Gastroesophageal sphincter (tissue), 4 donors: ENCODE data around the gene SOST. TPM values are rescaled to one million over a fixed set of nuclear protein-coding genes. Genes with fewer than 3 reads are reported as not detected.

Source experiments
- ATAC-seq: fragments of 150-250 bp; one replicate; pipeline ENCODE4 v1.9.1; 2016; ENCODE audit warnings: mild to moderate bottlenecking, moderate library complexity
- H3K27ac ChIP-seq, 4 donors: fragments of 200-600 bp; sonication (generic) in 3 of 4; 1 replicate in 3 of 4; 2 replicates in 1 of 4; pipeline ENCODE4 v1.5.1; 2016 to 2019
- H3K27me3 ChIP-seq: fragments of 200-600 bp; sonication (generic); one replicate; pipeline ENCODE4 v1.5.1; 2019
- H3K36me3 ChIP-seq, 2 donors: fragments of 200-600 bp; sonication (generic); one replicate each; pipeline ENCODE4 v1.5.1; 2019; ENCODE audit warnings: control low read depth in 1 of 2
- H3K4me1 ChIP-seq, 3 donors: fragments of 200-600 bp; sonication (generic); 1 replicate in 2 of 3; 2 replicates in 1 of 3; pipeline ENCODE4 v1.5.1; 2016 to 2019; ENCODE audit warnings: control low read depth in 2 of 3
- H3K4me3 ChIP-seq, 2 donors: fragments of 200-600 bp; sonication (generic); one replicate each; pipeline ENCODE4 v1.5.1; 2019; ENCODE audit warnings: mild to moderate bottlenecking in 1 of 2, moderate library complexity in 1 of 2
- H3K9me3 ChIP-seq, 3 donors: fragments of 200-600 bp; sonication (generic); one replicate each; pipeline ENCODE4 v1.5.1; 2017 to 2019; ENCODE audit warnings: control low read depth in 2 of 3
- CTCF ChIP-seq, 4 experiments: fragments of 200-600 bp in 2 of 4; fragments of 450-650 bp in 2 of 4; sonication (generic) in 1 of 4; IDR thresholded peaks; one replicate each; pipeline ENCODE4 v1.5.1; 2017 to 2019; ENCODE audit warnings: antibody characterized with exemption in 4 of 4, mild to moderate bottlenecking in 2 of 4, moderate library complexity in 2 of 4
- EP300 ChIP-seq: sonication (generic); formaldehyde crosslinking; IDR thresholded peaks from one replicate; pipeline ENCODE4 v1.6.1; 2017; ENCODE audit warnings: antibody characterized with exemption, mild to moderate bottlenecking
- POLR2A ChIP-seq, 2 donors: fragments of 450-650 bp; IDR thresholded peaks; one replicate each; pipeline ENCODE4 v1.6.1; 2017; ENCODE audit warnings: antibody characterized with exemption in 2 of 2, mild to moderate bottlenecking in 2 of 2, moderate library complexity in 1 of 2
- POLR2AphosphoS5 ChIP-seq: sonication (generic); formaldehyde crosslinking; IDR thresholded peaks from one replicate; pipeline ENCODE4 v1.6.1; 2017; ENCODE audit warnings: antibody characterized with exemption
- WGBS, 2 donors: methylation state at CpG; one replicate each; pipeline ENCODE4 v1.1.5; 2018; ENCODE audit warnings: low coverage in 1 of 2; 5-methylcytosine and 5-hydroxymethylcytosine counted together
- total RNA-seq, 4 donors: library from RNA; depleted of rRNA; stranded (reverse); fragments of >200 nt; gene quantifications; one replicate each; pipeline ENCODE4 v1.1.0, GENCODE V29; 2016

Gene SOST
- total RNA-seq, 4 donors from 2014 or later = 0.27 TPM; not detected in 3

- H3K9me3 ChIP-seq = no peaks in the 10 kb centered on the region
- no peak overlapping the region for H3K4me3 ChIP-seq
- H3K4me1 ChIP-seq = no peaks in the 10 kb centered on the region
- peak; percentile 31 for ATAC-seq
- WGBS, 2 donors = 42 to 48% methylated on average over 4 of the region's 5 CpGs
- TF ChIP-seq POLR2AphosphoS5 (no peak), POLR2A (IDR thresholded peaks at IDR 0.05) (no peak)
- H3K36me3 ChIP-seq = no peaks in the 10 kb centered on the region
- H3K27me3 ChIP-seq = no peaks in the 10 kb centered on the region
- H3K27ac ChIP-seq = no peak overlapping the region
These were observed 24.2 kb downstream of the SOST start for GRCh38 chr17:43734376-43734775.

DNA sequence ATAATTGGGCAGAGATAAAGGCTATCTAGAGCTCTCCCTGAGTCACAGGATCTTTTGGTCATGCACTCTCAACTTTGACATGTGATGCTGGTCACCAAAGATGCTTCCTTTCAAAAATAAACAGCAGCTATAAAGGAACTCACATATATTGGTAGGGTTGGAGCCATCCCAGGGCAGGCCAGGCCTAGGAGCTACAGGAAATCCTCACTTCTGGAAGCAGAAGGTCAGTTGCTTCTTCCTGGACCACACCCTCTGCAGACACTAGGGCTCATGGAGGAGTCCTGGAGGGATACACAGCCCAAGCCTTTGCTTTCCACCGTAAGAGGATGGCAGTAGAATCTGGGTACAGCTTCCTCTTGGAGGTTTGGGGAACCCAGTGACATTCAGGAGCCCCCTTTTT, 24.6 kb downstream of the SOST start:
- Histone ChIP-seq H3K4me3 (no peak overlapping the region), H3K36me3 (no peaks in the 10 kb centered on the region), H3K4me1 (no peaks in the 10 kb centered on the region), H3K27ac (no peak overlapping the region), H3K27me3 (no peaks in the 10 kb centered on the region), H3K9me3 (no peaks in the 10 kb centered on the region)
- no peak for ATAC-seq
- 40% methylated on average over 1 of the region's 1 CpG; no CpG with 5 or more reads in 1 of the 2 donors for WGBS, 2 donors
- no peak for TF ChIP-seq EP300
- TF ChIP-seq POLR2A (IDR thresholded peaks at IDR 0.05) = no peak
- TF ChIP-seq CTCF (IDR thresholded peaks at IDR 0.05) = no peak
- TF ChIP-seq POLR2AphosphoS5 = no peak

DNA sequence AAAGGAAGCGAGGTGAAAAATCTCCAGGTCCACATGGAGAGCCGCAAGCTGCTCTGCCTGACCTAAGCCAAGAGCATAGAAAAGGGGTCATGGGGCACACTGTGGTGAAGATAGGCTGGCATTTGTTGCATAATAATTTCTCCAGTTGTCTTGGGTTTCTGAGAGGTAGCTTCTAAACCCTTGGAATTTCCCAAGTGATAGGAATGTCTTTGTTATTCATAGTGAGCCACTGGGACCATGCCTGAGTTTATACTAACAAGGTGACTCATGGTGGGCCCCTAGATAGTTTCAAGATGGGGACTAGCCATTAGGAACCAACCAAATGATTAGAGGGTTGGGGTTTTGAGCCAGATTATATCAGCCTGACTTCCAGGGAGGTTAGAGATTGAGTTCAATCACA, 25.6 kb downstream of the SOST start:
- no peak for ATAC-seq
- Histone ChIP-seq H3K27ac (no peak overlapping the region), H3K27me3 (no peaks in the 10 kb centered on the region), H3K36me3 (no peaks in the 10 kb centered on the region), H3K9me3 (no peaks in the 10 kb centered on the region), H3K4me1 (no peaks in the 10 kb centered on the region), H3K4me3 (no peak overlapping the region)
- no peak for TF ChIP-seq EP300
- no peak for TF ChIP-seq POLR2A (IDR thresholded peaks at IDR 0.05)
- no peak for TF ChIP-seq CTCF (IDR thresholded peaks at IDR 0.05)
- TF ChIP-seq POLR2AphosphoS5 = no peak
- 94 to 100% methylated on average over 1 to 2 of the region's 2 CpGs for WGBS, 2 donors

DNA sequence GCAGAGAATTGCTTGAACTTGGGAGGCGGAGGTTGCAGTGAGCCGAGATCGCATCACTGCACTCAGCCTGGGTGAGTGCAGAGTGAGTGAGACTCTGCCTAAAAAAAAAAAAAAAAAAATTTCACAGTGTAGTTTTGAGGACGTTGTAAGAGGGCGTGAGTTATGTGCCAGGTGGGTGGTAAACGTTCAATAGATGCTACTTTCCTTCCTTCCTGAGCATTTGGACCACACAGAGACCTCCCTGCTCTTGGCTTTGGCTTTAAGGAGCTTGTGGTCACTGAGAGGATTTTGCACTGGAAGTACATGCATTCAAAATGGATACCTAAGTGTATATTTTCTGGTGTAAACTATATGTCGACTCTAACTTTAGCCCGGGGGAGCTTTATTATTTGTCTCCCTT, 30.5 kb downstream of the SOST start:
- Histone ChIP-seq H3K4me1 (no peaks in the 10 kb centered on the region), H3K27me3 (no peaks in the 10 kb centered on the region), H3K36me3 (no peaks in the 10 kb centered on the region), H3K4me3 (no peak overlapping the region), H3K27ac (no peak overlapping the region), H3K9me3 (no peaks in the 10 kb centered on the region)
- TF ChIP-seq CTCF (IDR thresholded peaks at IDR 0.05) (no peak), POLR2AphosphoS5 (no peak), POLR2A (IDR thresholded peaks at IDR 0.05) (no peak), EP300 (no peak)
- no peak for ATAC-seq
- WGBS, 2 donors = 60 to 65% methylated on average over 6 to 7 of the region's 8 CpGs

DNA sequence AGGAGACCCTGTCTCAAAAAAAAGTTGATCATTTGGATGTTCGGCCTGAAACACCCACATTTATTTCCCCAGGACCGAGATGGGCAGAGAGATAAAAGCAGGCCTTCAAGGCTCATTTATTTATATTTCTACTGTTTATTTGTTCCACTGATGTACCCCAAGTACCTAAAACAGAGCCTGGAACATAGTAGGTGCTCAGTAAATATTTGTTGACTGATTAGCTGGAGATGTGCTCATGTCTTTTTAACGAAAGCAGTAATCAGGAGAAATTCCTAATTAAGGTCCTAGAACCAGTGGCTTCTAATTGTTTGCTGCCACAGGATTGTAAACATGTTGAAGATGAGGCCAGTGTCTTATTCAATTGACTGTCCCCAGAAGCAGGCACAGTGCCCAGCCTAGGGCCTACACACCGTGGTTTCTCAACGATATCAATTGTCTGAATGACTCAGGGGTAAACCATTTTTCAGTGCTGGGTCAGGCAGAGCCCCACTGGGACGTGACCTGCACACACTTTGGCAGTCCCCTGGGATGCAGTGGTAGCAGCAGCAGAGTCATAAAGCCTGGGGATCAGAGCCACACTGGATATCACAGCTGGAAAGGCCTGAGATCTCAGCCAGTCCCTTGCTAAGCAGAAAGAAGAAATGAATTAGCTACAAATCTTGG, 34.8 kb downstream of the SOST start:
- H3K36me3 ChIP-seq = no peaks in the 10 kb centered on the region
- no peaks in the 10 kb centered on the region for H3K27me3 ChIP-seq
- H3K9me3 ChIP-seq = no peaks in the 10 kb centered on the region
- ATAC-seq = no peak
- WGBS, 2 donors = 80 to 100% methylated on average over 3 to 4 of the region's 6 CpGs
- no peak for TF ChIP-seq POLR2A (IDR thresholded peaks at IDR 0.05)
- TF ChIP-seq CTCF (IDR thresholded peaks at IDR 0.05) = no peak
- TF ChIP-seq POLR2AphosphoS5 = no peak
- TF ChIP-seq EP300 = no peak
- H3K27ac ChIP-seq = no peak overlapping the region
- no peak overlapping the region for H3K4me3 ChIP-seq
- peaks cover 0 to 6% (median 0%) of the 10 kb centered on the region in 3 donors for H3K4me1 ChIP-seq
